ENCODE measurements around the gene RBL1.
"Not testable (repeated sequence)": the region's sequence is repeated elsewhere in the genome, so short reads cannot be mapped to it uniquely, and the experiment has no call there.

RBL1 gene

GRCh38 chr20:37042986-37043972, 52.5 kb downstream of the RBL1 start:
- Mint-ChIP-seq H3K27me3 (no peaks in the 10 kb centered on the region), H3K9me3 (no peaks in the 10 kb centered on the region), H3K4me1 (ENCODE audit: low read depth) (peaks cover 37% of the 10 kb centered on the region), H3K27ac (peak overlapping the region; percentile 90), H3K36me3 (ENCODE audit: low read depth) (peaks cover 80% of the 10 kb centered on the region), H3K4me3 (peak overlapping the region; percentile 78)

GRCh38 chr20:37039366-37039765, 56.4 kb downstream of the RBL1 start:
- H3K27me3 Mint-ChIP-seq, H3K27ac Mint-ChIP-seq, H3K4me3 Mint-ChIP-seq, H3K9me3 Mint-ChIP-seq: not testable (repeated sequence)
- Mint-ChIP-seq H3K4me1 (ENCODE audit: low read depth) (peaks cover 25% of the 10 kb centered on the region), H3K36me3 (ENCODE audit: low read depth) (peaks cover 70% of the 10 kb centered on the region)

GRCh38 chr20:37032077-37032476, 63.7 kb downstream of the RBL1 start:
- H3K27ac Mint-ChIP-seq = no peak overlapping the region
- no peaks in the 10 kb centered on the region for H3K9me3 Mint-ChIP-seq
- no peaks in the 10 kb centered on the region for H3K4me1 Mint-ChIP-seq (ENCODE audit: low read depth)
- no peaks in the 10 kb centered on the region for H3K27me3 Mint-ChIP-seq
- peaks cover 81% of the 10 kb centered on the region for H3K36me3 Mint-ChIP-seq (ENCODE audit: low read depth)
- no peak overlapping the region for H3K4me3 Mint-ChIP-seq

- Mint-ChIP-seq H3K4me3 (no peak overlapping the region), H3K9me3 (no peaks in the 10 kb centered on the region), H3K36me3 (ENCODE audit: low read depth) (peaks cover 70% of the 10 kb centered on the region), H3K27me3 (no peaks in the 10 kb centered on the region), H3K27ac (no peak overlapping the region), H3K4me1 (ENCODE audit: low read depth) (peaks cover 2% of the 10 kb centered on the region)
Measured at GRCh38 chr20:37020636-37021035, 75.2 kb downstream of the RBL1 start.

GRCh38 chr20:37012631-37013030, 83.2 kb downstream of the RBL1 start:
- H3K9me3 Mint-ChIP-seq, H3K27ac Mint-ChIP-seq, H3K27me3 Mint-ChIP-seq, H3K4me3 Mint-ChIP-seq: not testable (repeated sequence)
- H3K36me3 Mint-ChIP-seq (ENCODE audit: low read depth) = peaks cover 46% of the 10 kb centered on the region
- peaks cover 29% of the 10 kb centered on the region for H3K4me1 Mint-ChIP-seq (ENCODE audit: low read depth)

- H3K36me3 Mint-ChIP-seq (ENCODE audit: low read depth) = peaks cover 46% of the 10 kb centered on the region
- H3K4me1 Mint-ChIP-seq (ENCODE audit: low read depth) = peaks cover 29% of the 10 kb centered on the region
- not testable (repeated sequence) for H3K4me3 Mint-ChIP-seq, H3K9me3 Mint-ChIP-seq, H3K27ac Mint-ChIP-seq, H3K27me3 Mint-ChIP-seq
Measured at GRCh38 chr20:37011858-37012257, 83.9 kb downstream of the RBL1 start.

- H3K27me3 Mint-ChIP-seq = no peaks in the 10 kb centered on the region
- peaks cover 29% of the 10 kb centered on the region for H3K4me1 Mint-ChIP-seq (ENCODE audit: low read depth)
- H3K4me3 Mint-ChIP-seq = no peak overlapping the region
- H3K27ac Mint-ChIP-seq = no peak overlapping the region
- H3K36me3 Mint-ChIP-seq (ENCODE audit: low read depth) = peaks cover 42% of the 10 kb centered on the region
- no peaks in the 10 kb centered on the region for H3K9me3 Mint-ChIP-seq
Measured at GRCh38 chr20:37011147-37011546, 84.7 kb downstream of the RBL1 start.

- Mint-ChIP-seq H3K36me3 (ENCODE audit: low read depth) (peaks cover 44% of the 10 kb centered on the region), H3K9me3 (no peaks in the 10 kb centered on the region), H3K27me3 (no peaks in the 10 kb centered on the region), H3K27ac (peak overlapping the region; percentile 40), H3K4me3 (no peak overlapping the region), H3K4me1 (ENCODE audit: low read depth) (peaks cover 25% of the 10 kb centered on the region)
Measured at GRCh38 chr20:37007898-37008649, 87.7 kb downstream of the RBL1 start.

- H3K27ac Mint-ChIP-seq = not testable (repeated sequence)
- H3K4me1 Mint-ChIP-seq (ENCODE audit: low read depth) = peaks cover 22% of the 10 kb centered on the region
Measured at GRCh38 chr20:37005062-37005942, 90.5 kb downstream of the RBL1 start.

GRCh38 chr20:37001634-37002033, 94.2 kb downstream of the RBL1 start:
- H3K27me3 Mint-ChIP-seq; H3K4me3 Mint-ChIP-seq; H3K27ac Mint-ChIP-seq; H3K4me1 Mint-ChIP-seq (ENCODE audit: low read depth); H3K9me3 Mint-ChIP-seq: not testable (repeated sequence)
- H3K36me3 Mint-ChIP-seq (ENCODE audit: low read depth) = peaks cover 36% of the 10 kb centered on the region

More at GRCh38 chr20:37005062-37005942, 90.5 kb downstream of the RBL1 start:
- H3K9me3 Mint-ChIP-seq, H3K27me3 Mint-ChIP-seq, H3K4me3 Mint-ChIP-seq: not testable (repeated sequence)
- peaks cover 41% of the 10 kb centered on the region for H3K36me3 Mint-ChIP-seq (ENCODE audit: low read depth)

- not testable (repeated sequence) for H3K4me1 Mint-ChIP-seq (ENCODE audit: low read depth); H3K9me3 Mint-ChIP-seq; H3K27ac Mint-ChIP-seq; H3K4me3 Mint-ChIP-seq; H3K27me3 Mint-ChIP-seq
- H3K36me3 Mint-ChIP-seq (ENCODE audit: low read depth) = peaks cover 41% of the 10 kb centered on the region
Measured at GRCh38 chr20:37000171-37000570, 95.6 kb downstream of the RBL1 start.

- Mint-ChIP-seq H3K4me1 (ENCODE audit: low read depth) (no peaks in the 10 kb centered on the region), H3K27ac (no peak overlapping the region), H3K4me3 (no peak overlapping the region), H3K9me3 (no peaks in the 10 kb centered on the region), H3K36me3 (ENCODE audit: low read depth) (peaks cover 50% of the 10 kb centered on the region), H3K27me3 (no peaks in the 10 kb centered on the region)
Measured at GRCh38 chr20:36998652-36999051, 97.1 kb downstream of the RBL1 start.

GRCh38 chr20:36997121-36997520, 98.7 kb downstream of the RBL1 start:
- H3K36me3 Mint-ChIP-seq (ENCODE audit: low read depth) = peaks cover 43% of the 10 kb centered on the region
- peaks cover 6% of the 10 kb centered on the region for H3K9me3 Mint-ChIP-seq
- H3K4me1 Mint-ChIP-seq (ENCODE audit: low read depth) = no peaks in the 10 kb centered on the region
- H3K4me3 Mint-ChIP-seq = no peak overlapping the region
- no peaks in the 10 kb centered on the region for H3K27me3 Mint-ChIP-seq
- no peak overlapping the region for H3K27ac Mint-ChIP-seq

- H3K27me3 Mint-ChIP-seq, H3K9me3 Mint-ChIP-seq, H3K4me3 Mint-ChIP-seq, H3K27ac Mint-ChIP-seq: not testable (repeated sequence)
- H3K36me3 Mint-ChIP-seq (ENCODE audit: low read depth) = peaks cover 45% of the 10 kb centered on the region
- peaks cover 16% of the 10 kb centered on the region for H3K4me1 Mint-ChIP-seq (ENCODE audit: low read depth)
Measured at GRCh38 chr20:36994221-36994620, 101.6 kb downstream of the RBL1 start.

Data from stimulated activated naive CD8-positive, alpha-beta T cell treated with anti-CD3 and anti-CD28 coated beads, Interleukin-15, Interleukin-2, amounts not matched to agents 100 ng/mL and 50 ng/mL, for 24 hours (primary cell).